ENCODE measurements around the gene AMFR. TPM values are rescaled to one million over a fixed set of nuclear protein-coding genes. Genes with fewer than 3 reads are reported as not detected.

AMFR gene
- total RNA-seq, 1 donor from 2014 or later = 69.9 TPM

- no peak for DNase-seq
- H3K4me1 Mint-ChIP-seq (ENCODE audit: low read depth, unreplicated experiment) = peaks cover 14% of the 10 kb centered on the region
- TF ChIP-seq, protein P1, sequence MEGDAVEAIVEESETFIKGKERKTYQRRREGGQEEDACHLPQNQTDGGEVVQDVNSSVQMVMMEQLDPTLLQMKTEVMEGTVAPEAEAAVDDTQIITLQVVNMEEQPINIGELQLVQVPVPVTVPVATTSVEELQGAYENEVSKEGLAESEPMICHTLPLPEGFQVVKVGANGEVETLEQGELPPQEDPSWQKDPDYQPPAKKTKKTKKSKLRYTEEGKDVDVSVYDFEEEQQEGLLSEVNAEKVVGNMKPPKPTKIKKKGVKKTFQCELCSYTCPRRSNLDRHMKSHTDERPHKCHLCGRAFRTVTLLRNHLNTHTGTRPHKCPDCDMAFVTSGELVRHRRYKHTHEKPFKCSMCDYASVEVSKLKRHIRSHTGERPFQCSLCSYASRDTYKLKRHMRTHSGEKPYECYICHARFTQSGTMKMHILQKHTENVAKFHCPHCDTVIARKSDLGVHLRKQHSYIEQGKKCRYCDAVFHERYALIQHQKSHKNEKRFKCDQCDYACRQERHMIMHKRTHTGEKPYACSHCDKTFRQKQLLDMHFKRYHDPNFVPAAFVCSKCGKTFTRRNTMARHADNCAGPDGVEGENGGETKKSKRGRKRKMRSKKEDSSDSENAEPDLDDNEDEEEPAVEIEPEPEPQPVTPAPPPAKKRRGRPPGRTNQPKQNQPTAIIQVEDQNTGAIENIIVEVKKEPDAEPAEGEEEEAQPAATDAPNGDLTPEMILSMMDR (IDR thresholded peaks at IDR 0.05; ENCODE audit: partially characterized antibody, unreplicated experiment) = no peak
Observed at GRCh38 chr16:56341656-56342399, 83.5 kb downstream of the AMFR start.

DNA sequence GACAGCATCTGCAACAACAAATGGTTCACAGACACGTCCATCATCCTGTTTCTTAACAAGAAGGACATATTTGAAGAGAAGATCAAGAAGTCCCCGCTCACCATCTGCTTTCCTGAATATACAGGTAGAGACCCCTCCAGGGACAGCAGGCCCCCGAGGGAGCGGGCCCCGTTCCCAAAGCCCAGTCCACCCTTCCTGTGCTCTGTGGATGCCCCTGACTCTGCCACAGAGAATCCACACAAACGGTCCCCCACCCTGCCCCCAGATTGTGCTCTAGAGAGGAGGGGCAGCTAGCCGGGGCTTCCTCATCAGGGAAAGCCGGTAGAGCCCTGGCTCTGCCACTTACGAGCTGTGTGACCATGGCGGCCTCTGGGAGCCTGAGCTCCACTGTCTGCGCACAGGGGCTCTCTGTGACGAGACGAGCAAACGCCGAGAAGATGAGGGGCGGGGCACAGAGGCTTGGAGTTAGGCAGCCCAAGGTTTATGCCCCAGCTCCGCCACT is 84.4 kb downstream of the AMFR start:
- H3K36me3 Mint-ChIP-seq (ENCODE audit: unreplicated experiment) = peaks cover 12% of the 10 kb centered on the region
- H3K4me3 Mint-ChIP-seq (ENCODE audit: unreplicated experiment) = no peak overlapping the region

More at GRCh38 chr16:56341656-56342399, 83.5 kb downstream of the AMFR start:
- Mint-ChIP-seq H3K27ac (ENCODE audit: unreplicated experiment) (no peak overlapping the region), H3K27me3 (ENCODE audit: unreplicated experiment) (peaks cover 30% of the 10 kb centered on the region), H3K4me3 (ENCODE audit: unreplicated experiment) (no peak overlapping the region), H3K9me3 (ENCODE audit: unreplicated experiment) (peaks cover 25% of the 10 kb centered on the region), H3K36me3 (ENCODE audit: unreplicated experiment) (peaks cover 16% of the 10 kb centered on the region)

GRCh38 chr16:56340416-56340815 is 84.9 kb downstream of the AMFR start:
- peak overlapping the region; percentile 66 for H3K27ac Mint-ChIP-seq (ENCODE audit: unreplicated experiment)
- DNase-seq = no peak
- TF ChIP-seq, protein P1 (IDR thresholded peaks at IDR 0.05; ENCODE audit: partially characterized antibody, unreplicated experiment) = no peak
- H3K4me3 Mint-ChIP-seq (ENCODE audit: unreplicated experiment) = no peak overlapping the region
- H3K4me1 Mint-ChIP-seq (ENCODE audit: low read depth, unreplicated experiment) = peaks cover 11% of the 10 kb centered on the region
- H3K9me3 Mint-ChIP-seq (ENCODE audit: unreplicated experiment) = peaks cover 18% of the 10 kb centered on the region
- peaks cover 27% of the 10 kb centered on the region for H3K27me3 Mint-ChIP-seq (ENCODE audit: unreplicated experiment)
- peaks cover 11% of the 10 kb centered on the region for H3K36me3 Mint-ChIP-seq (ENCODE audit: unreplicated experiment)

More for the DNA sequence above, 84.4 kb downstream of the AMFR start:
- Mint-ChIP-seq H3K27me3 (ENCODE audit: unreplicated experiment) (peaks cover 27% of the 10 kb centered on the region), H3K4me1 (ENCODE audit: low read depth, unreplicated experiment) (peaks cover 11% of the 10 kb centered on the region), H3K27ac (ENCODE audit: unreplicated experiment) (peak overlapping the region; percentile 66), H3K9me3 (ENCODE audit: unreplicated experiment) (peaks cover 21% of the 10 kb centered on the region)
- no peak for DNase-seq
- TF ChIP-seq, protein P1 (IDR thresholded peaks at IDR 0.05; ENCODE audit: partially characterized antibody, unreplicated experiment) = no peak

DNA sequence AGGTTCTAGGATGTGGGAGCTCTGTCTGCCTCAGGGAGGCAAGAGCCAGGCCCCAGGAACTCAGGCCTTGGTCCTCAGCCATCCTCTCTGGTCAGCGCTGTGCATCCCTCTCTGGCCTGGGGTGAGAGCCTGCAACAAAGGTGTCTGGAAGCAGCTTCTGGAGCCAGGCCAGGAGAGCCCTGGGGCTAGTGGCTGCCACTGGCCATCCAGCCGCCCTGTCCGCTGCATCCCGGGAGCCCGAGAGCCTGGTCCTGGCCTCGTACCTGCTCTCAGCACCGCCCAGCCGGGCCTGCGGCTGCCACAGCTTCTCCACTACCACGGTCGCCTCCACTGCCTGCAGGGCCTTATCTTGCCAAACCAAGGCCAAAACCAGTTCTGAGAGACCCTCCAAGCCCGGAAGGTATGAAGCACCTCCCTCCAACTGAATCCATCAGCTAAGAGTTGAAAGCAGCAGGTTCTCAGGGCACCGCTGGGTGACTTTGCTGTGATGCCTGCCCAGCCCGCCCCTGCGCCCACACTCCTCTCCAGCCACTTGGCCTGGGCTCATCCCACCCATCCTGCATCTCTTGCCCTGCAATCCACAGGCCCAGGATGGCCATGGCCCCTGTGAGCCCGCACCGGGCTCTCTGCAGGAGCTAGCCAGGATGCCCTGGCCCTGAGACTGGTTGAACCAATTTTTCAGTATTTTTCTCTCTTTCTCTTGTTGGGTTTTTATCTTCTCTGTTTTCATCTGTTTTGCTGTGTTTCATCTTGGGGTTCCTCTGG is 85.7 kb downstream of the AMFR start:
- Mint-ChIP-seq H3K36me3 (ENCODE audit: unreplicated experiment) (peaks cover 11% of the 10 kb centered on the region), H3K27me3 (ENCODE audit: unreplicated experiment) (peaks cover 28% of the 10 kb centered on the region), H3K9me3 (ENCODE audit: unreplicated experiment) (peaks cover 20% of the 10 kb centered on the region), H3K4me3 (ENCODE audit: unreplicated experiment) (peak overlapping the region; percentile 22), H3K4me1 (ENCODE audit: low read depth, unreplicated experiment) (peaks cover 11% of the 10 kb centered on the region), H3K27ac (ENCODE audit: unreplicated experiment) (peak overlapping the region; percentile 64)
- no peak for DNase-seq
- TF ChIP-seq, protein P1 (IDR thresholded peaks at IDR 0.05; ENCODE audit: partially characterized antibody, unreplicated experiment) = no peak

Measured in glutamatergic neuron (in vitro differentiated cells).